ENCODE data around the gene NDUFB5.

The NDUFB5 gene

DNA sequence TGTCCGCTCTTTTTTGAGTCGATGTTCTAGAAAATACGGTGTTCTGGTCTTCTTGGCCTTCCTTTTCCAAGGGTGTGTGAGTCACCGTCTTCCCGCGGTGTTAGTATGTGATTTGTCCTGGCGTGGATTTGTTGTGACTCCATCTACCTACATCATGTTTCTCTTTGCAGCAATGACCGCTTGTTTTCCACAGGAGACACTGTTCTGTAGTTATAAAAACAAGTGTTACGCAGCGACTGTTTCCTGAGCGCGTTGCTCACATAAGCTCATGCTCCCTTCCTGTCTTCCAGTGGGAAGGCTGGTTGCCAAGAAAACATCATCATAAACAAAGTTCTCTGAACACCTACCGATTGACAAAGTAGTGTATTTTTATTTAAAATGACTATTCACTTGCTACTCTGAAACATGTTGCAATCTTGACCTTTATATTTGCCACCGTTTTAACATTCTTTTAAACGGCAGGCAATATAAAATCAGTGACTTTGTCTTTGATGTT is 67.2 kb downstream of the NDUFB5 start:
- Histone ChIP-seq H3K4me1 (ENCODE audit: insufficient read depth, low read length) (peaks cover 3% of the 10 kb centered on the region), H3K36me3 (ENCODE audit: insufficient read depth, low read length) (no peaks in the 10 kb centered on the region), H2AFZ (ENCODE audit: low read depth, low read length) (no peak overlapping the region), H3K4me3 (ENCODE audit: low read length) (no peak overlapping the region), H3K9me3 (ENCODE audit: low read length) (no peaks in the 10 kb centered on the region), H3K27me3 (ENCODE audit: insufficient read depth, low read length) (no peaks in the 10 kb centered on the region)

DNA sequence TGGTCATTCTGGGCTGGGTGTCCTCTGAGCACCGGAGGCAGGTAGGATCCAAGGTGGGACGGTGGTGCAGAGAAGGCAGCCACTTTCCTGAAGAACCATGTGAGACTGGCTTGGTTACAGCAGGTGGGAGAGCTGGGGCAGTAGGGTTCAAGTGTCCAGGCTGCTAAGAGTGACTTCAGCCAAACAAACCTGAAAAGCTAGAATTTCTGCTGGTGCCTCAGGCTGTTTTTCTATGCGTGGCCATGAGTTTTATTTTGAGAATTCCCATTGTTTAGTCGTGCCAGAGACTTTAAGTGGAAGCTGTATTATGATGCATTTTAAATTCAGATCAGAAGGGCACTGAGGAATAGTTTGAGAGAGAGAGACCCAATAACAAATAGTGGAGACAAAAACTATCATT is 68.3 kb downstream of the NDUFB5 start:
- H3K4me1 ChIP-seq (ENCODE audit: insufficient read depth, low read length): peaks cover 3% of the 10 kb centered on the region
- H3K36me3 ChIP-seq (ENCODE audit: insufficient read depth, low read length): no peaks in the 10 kb centered on the region
- no peaks in the 10 kb centered on the region for H3K27me3 ChIP-seq (ENCODE audit: insufficient read depth, low read length)
- no peak overlapping the region for H2AFZ ChIP-seq (ENCODE audit: low read depth, low read length)
- no peaks in the 10 kb centered on the region for H3K9me3 ChIP-seq (ENCODE audit: low read length)
- no peak overlapping the region for H3K4me3 ChIP-seq (ENCODE audit: low read length)

DNA sequence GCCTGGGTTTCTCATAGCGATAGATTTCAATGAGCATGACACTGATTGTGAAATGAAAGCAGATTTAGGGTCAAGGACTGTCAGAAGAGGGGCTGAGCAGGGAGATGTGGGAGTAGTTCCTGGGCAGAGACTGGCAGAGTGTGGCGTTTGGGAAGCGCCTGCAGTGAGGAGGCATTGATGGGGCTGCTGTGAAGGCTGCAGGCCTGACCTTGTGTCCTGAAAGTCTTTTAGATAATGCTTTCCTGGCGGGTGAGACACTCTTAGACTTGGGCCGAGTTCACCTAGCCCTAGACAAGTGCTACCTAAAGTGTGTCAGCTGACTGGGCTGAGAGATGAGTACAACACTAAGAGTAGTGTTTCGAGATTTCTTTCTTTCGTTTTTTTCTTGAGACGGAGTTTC is 68.9 kb downstream of the NDUFB5 start:
- H3K36me3 ChIP-seq (ENCODE audit: insufficient read depth, low read length): no peaks in the 10 kb centered on the region
- H3K27me3 ChIP-seq (ENCODE audit: insufficient read depth, low read length): no peaks in the 10 kb centered on the region
- H3K4me3 ChIP-seq (ENCODE audit: low read length): no peak overlapping the region
- H3K4me1 ChIP-seq (ENCODE audit: insufficient read depth, low read length): peaks cover 3% of the 10 kb centered on the region
- no peaks in the 10 kb centered on the region for H3K9me3 ChIP-seq (ENCODE audit: low read length)
- H2AFZ ChIP-seq (ENCODE audit: low read depth, low read length): no peak overlapping the region

DNA sequence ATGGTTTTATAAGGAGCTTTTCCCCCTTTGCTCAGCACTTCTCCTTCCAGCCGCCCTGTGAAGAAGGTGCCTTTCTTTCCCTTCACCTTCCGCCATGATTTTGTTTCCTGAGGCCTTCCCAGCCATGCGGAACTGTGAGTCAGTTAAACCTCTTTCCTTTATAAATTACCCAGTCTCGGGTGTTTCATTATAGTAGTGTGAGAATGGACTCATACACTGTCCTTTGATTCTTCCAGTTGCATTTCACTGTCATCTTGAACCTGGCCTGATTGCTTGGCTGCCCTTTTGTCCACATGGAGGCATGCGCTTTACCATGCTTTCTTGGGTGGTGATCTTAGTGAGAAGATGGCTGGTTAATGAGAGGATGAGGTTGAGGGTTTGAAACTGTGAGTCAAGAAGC is 71.5 kb downstream of the NDUFB5 start:
- peaks cover 3% of the 10 kb centered on the region for H3K4me1 ChIP-seq (ENCODE audit: insufficient read depth, low read length)
- no peak overlapping the region for H2AFZ ChIP-seq (ENCODE audit: low read depth, low read length)
- no peak overlapping the region for H3K4me3 ChIP-seq (ENCODE audit: low read length)
- no peaks in the 10 kb centered on the region for H3K9me3 ChIP-seq (ENCODE audit: low read length)
- no peaks in the 10 kb centered on the region for H3K27me3 ChIP-seq (ENCODE audit: insufficient read depth, low read length)
- no peaks in the 10 kb centered on the region for H3K36me3 ChIP-seq (ENCODE audit: insufficient read depth, low read length)

All from neuron (in vitro differentiated cells).